A375 (cell line): ENCODE results near the gene CHRNA3. TPM values are rescaled to one million over a fixed set of nuclear protein-coding genes. Genes with fewer than 3 reads are reported as not detected.

Experiments used
- small RNA-seq: library from RNA; depleted of rRNA; stranded (forward); fragments of <200 nt; gene quantifications from one replicate; pipeline ENCODE3, GENCODE V24; 2014
- total RNA-seq: library from RNA; depleted of rRNA; stranded (reverse); fragments of >200 nt; shearing (Covaris generic); gene quantifications from 2 replicates; pipeline ENCODE4 v1.2.3, GENCODE V29; 2014; rRNA removed

CHRNA3 gene
- total RNA-seq = not detected in 2 replicates

GRCh38 chr15:78620527-78621421 lies at the start of gene CHRNA3:
Gene CHRNA3, minus strand, starts transcription at chr15:78620996. Its CDS starts 202 bp downstream, at chr15:78620794.

DNA sequence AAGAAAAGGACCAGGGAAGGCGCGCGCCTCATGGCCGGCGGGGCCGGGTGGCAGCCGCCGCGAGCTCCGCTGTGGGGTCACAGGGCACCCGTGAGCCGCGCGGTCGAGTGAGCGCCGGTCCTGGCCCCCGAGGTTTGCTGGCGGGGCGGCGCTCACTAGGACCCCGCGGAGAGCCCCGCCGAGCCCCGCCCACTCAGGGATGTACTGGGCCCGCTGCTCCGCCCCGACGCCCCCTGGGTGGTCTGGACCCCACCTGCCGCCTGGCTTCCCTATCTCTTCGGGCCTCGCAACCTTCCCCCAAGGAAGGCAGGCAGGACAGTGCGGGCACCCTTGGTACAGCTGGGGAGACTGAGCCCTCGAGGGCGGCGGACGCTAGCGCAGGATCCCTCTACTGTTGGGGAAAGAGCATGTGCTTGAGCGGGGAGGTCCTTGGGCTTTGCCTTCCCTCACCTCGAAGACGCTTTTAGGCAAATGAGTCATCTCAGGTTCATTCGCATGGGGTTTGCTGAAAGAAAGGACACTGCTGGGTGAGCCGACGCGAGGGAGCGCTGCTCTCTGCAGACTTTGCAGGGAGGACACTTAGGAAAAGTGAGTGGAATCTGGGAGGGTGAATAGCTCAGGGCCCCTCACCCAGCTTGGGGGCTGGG lies 20.4 kb upstream of the CHRNA3 start, which contains the start of gene CHRNB4:
CHRNB4 (minus strand) TSS at position 109 of the 647 bp plus-strand sequence; CDS start at position 32, 77 bp downstream.

DNA sequence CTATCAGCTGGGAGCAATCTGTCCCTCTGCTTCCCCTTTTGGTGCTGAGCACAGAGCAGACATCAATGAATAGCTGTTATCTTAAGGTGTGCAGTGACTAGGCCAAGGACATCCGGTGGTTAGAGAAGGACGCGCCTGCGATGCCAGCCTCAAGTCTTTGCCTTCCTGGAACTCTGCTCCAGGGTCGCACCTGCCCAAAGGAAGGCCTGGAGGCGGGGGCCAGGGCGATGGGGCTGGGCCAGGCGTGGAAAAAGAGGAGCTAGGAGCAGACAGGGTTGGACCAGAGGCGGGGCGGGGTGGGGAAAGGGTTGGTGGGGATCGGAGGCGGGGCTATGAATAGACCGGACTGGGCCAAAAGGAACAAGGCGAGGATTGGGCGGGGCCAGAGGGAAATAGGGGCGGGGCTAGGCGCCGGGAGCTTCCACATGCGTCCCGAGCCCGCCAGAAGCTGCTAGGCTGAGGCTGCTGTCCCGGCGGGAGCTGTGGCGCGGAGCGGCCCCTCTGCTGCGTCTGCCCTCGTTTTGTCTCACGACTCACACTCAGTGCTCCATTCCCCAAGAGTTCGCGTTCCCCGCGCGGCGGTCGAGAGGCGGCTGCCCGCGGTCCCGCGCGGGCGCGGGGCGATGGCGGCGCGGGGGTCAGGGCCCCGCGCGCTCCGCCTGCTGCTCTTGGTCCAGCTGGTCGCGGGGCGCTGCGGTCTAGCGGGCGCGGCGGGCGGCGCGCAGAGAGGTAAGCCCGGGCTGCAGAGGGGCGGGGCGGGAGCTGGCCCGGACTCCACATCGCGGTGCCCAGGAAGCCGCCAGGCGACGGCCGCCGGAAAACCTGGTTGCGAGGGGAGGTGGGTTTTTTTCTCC lies 55.5 kb downstream of the CHRNA3 start, which contains the start of gene CHRNA5:
CHRNA5 (plus strand) TSS at position 424 of the 854 bp plus-strand sequence; CDS start at position 624, 200 bp downstream.

Small RNA genes within 50 kb of the gene (small RNA-seq; reads per million reads assigned to genes)
- gene AC067863.2 = not detected

Other genes starting within 250 kb of the CHRNA3 start
- gene IREB2, start 182.8 kb downstream of the CHRNA3 start, total RNA-seq = 12.9 and 13.5 TPM in 2 replicates
- 0.98 and 3.7 TPM in 2 replicates for gene HYKK, start 113.4 kb downstream of the CHRNA3 start, total RNA-seq
- 169 and 183 TPM in 2 replicates for gene PSMA4, start 80.6 kb downstream of the CHRNA3 start, total RNA-seq
- 2.8 and 8.1 TPM in 2 replicates for gene CHRNA5, start 55.5 kb downstream of the CHRNA3 start, total RNA-seq
- not detected in 2 replicates for gene CHRNB4, start 20.2 kb upstream of the CHRNA3 start, total RNA-seq
- gene ADAMTS7, start 190.5 kb upstream of the CHRNA3 start, total RNA-seq = 2.0 and 2.3 TPM in 2 replicates